CD1c-positive myeloid dendritic cell (primary cell): ENCODE results near the gene THBD.

Experiments used
- DNase-seq: peaks from one replicate; pipeline ENCODE4 v3.0.0-alpha.2; 2016; ENCODE audit errors: extremely low spot score

THBD gene

GRCh38 chr20:23084845-23085365 is 35.4 kb upstream of the THBD start:
- DNase-seq: no peak

- DNase-seq: no peak
These were observed 34.9 kb upstream of the THBD start for GRCh38 chr20:23084282-23084844.

GRCh38 chr20:23083553-23084220 is 34.2 kb upstream of the THBD start:
- no peak for DNase-seq

- DNase-seq: no peak
These were observed 33.5 kb upstream of the THBD start for GRCh38 chr20:23082846-23083552.

GRCh38 chr20:23081263-23081819 is 31.9 kb upstream of the THBD start:
- DNase-seq: no peak

- no peak for DNase-seq
These were observed 31.0 kb upstream of the THBD start for GRCh38 chr20:23080521-23080920.

GRCh38 chr20:23079926-23080325 is 30.5 kb upstream of the THBD start:
- no peak for DNase-seq

GRCh38 chr20:23079016-23079351 is 29.5 kb upstream of the THBD start:
- no peak for DNase-seq

GRCh38 chr20:23078351-23079015 is 29.0 kb upstream of the THBD start:
- DNase-seq: no peak

- DNase-seq: no peak
These were observed 27.8 kb upstream of the THBD start for GRCh38 chr20:23077277-23077676.

GRCh38 chr20:23074052-23074451 is 24.6 kb upstream of the THBD start:
- no peak for DNase-seq

- no peak for DNase-seq
These were observed 23.6 kb upstream of the THBD start for GRCh38 chr20:23072892-23073586.

- no peak for DNase-seq
These were observed 22.5 kb upstream of the THBD start for GRCh38 chr20:23071996-23072395.

GRCh38 chr20:23071398-23071797 is 21.9 kb upstream of the THBD start:
- no peak for DNase-seq

- DNase-seq: no peak
These were observed 19.6 kb upstream of the THBD start for GRCh38 chr20:23069108-23069507.

- no peak for DNase-seq
These were observed 18.8 kb upstream of the THBD start for GRCh38 chr20:23068283-23068682.

GRCh38 chr20:23066772-23067171 is 17.3 kb upstream of the THBD start:
- DNase-seq: no peak

GRCh38 chr20:23065266-23066201 is 16.1 kb upstream of the THBD start:
- no peak for DNase-seq

- no peak for DNase-seq
These were observed 14.1 kb upstream of the THBD start for GRCh38 chr20:23063581-23063980.

GRCh38 chr20:23063168-23063567 is 13.7 kb upstream of the THBD start:
- no peak for DNase-seq

- no peak for DNase-seq
These were observed 13.2 kb upstream of the THBD start for GRCh38 chr20:23062632-23063031.
